HepG2 (cell line): Measurements from ENCODE around the gene SH2D3A. TPM values are rescaled to one million over a fixed set of nuclear protein-coding genes. Genes with fewer than 3 reads are reported as not detected.

ENCODE experiments used
- ASH2L ChIP-seq: fragments of 300-600, 200-600 bp; sonication (generic); IDR thresholded peaks from 2 replicates; pipeline ENCODE4 v1.7.0; 2017; ENCODE audit warnings: low read depth, mild to moderate bottlenecking, moderate library complexity, mixed read lengths, low read length; ENCODE audit not compliant: insufficient read length
- JUNB ChIP-seq: sonication (generic); formaldehyde crosslinking; IDR thresholded peaks from 2 replicates; pipeline ENCODE4 v1.8.0; 2022; ENCODE audit warnings: missing genetic modification reagents, mild to moderate bottlenecking, borderline replicate concordance
- NR1H2 ChIP-seq: sonication (generic); formaldehyde crosslinking; IDR thresholded peaks from 2 replicates; pipeline ENCODE4 v1.8.1; 2022; ENCODE audit warnings: low read depth, missing genetic modification reagents, borderline replicate concordance
- ONECUT2 ChIP-seq: sonication (generic); formaldehyde crosslinking; IDR thresholded peaks from 2 replicates; pipeline ENCODE4 v1.4.0; 2020; ENCODE audit warnings: missing genetic modification reagents
- PTBP1 ChIP-seq: fragments of 200-400 bp; formaldehyde crosslinking; IDR thresholded peaks from 2 replicates; pipeline ENCODE4 v1.6.1; 2018; ENCODE audit warnings: low read length, low read depth; ENCODE audit not compliant: poor library complexity, severe bottlenecking
- SMYD3 ChIP-seq: sonication (generic); formaldehyde crosslinking; IDR thresholded peaks from 2 replicates; pipeline ENCODE4 v1.8.1; 2023; ENCODE audit warnings: mild to moderate bottlenecking, missing genetic modification reagents
- WIZ ChIP-seq: sonication (generic); formaldehyde crosslinking; IDR thresholded peaks from 2 replicates; pipeline ENCODE4 v1.5.1; 2020; ENCODE audit warnings: mild to moderate bottlenecking, missing genetic modification reagents
- ZBTB20 ChIP-seq: sonication (generic); formaldehyde crosslinking; IDR thresholded peaks from 2 replicates; pipeline ENCODE4 v1.8.1; 2023; ENCODE audit warnings: missing genetic modification reagents, low read depth, mild to moderate bottlenecking, borderline replicate concordance
- ZBTB38 ChIP-seq: sonication (generic); formaldehyde crosslinking; IDR thresholded peaks from 2 replicates; pipeline ENCODE4 v1.5.1; 2020; ENCODE audit warnings: mild to moderate bottlenecking, missing genetic modification reagents
- ZBTB8A ChIP-seq: sonication (generic); formaldehyde crosslinking; IDR thresholded peaks from 2 replicates; pipeline ENCODE4 v1.4.0; 2020; ENCODE audit warnings: mild to moderate bottlenecking, low read depth, missing genetic modification reagents, borderline replicate concordance
- ZNF30 ChIP-seq: sonication (generic); formaldehyde crosslinking; IDR thresholded peaks from 2 replicates; pipeline ENCODE4 v1.5.0; 2020; ENCODE audit warnings: mild to moderate bottlenecking, missing genetic modification reagents
- ZNF331 ChIP-seq: sonication (generic); formaldehyde crosslinking; IDR thresholded peaks from 2 replicates; pipeline ENCODE4 v1.4.0; 2020; ENCODE audit warnings: missing genetic modification reagents
- ZNF451 ChIP-seq: sonication (generic); formaldehyde crosslinking; IDR thresholded peaks from 2 replicates; pipeline ENCODE4 v1.5.0; 2020; ENCODE audit warnings: mild to moderate bottlenecking, missing genetic modification reagents
- ZNF550 ChIP-seq: sonication (generic); formaldehyde crosslinking; IDR thresholded peaks from 2 replicates; pipeline ENCODE4 v1.4.0; 2020; ENCODE audit warnings: mild to moderate bottlenecking, missing genetic modification reagents, borderline replicate concordance
- ZSCAN21 ChIP-seq: sonication (generic); formaldehyde crosslinking; IDR thresholded peaks from 2 replicates; pipeline ENCODE4 v1.8.0; 2022; ENCODE audit warnings: mild to moderate bottlenecking, missing genetic modification reagents, moderate library complexity, borderline replicate concordance
- polyA plus RNA-seq, 8 experiments: library from polyadenylated mRNA; depleted of rRNA in 3 of 8; stranded (reverse) in 7 of 8; unstranded in 1 of 8; fragments of >200 nt; fragmentation: Illumina TruSeq in 4 of 8; extraction: Trizol in 4 of 8; gene quantifications; 2 replicates each; pipeline versions ENCODE4 v1.2.1 to v1.2.3, GENCODE V29; 2011 to 2016; ENCODE audit warnings: low read depth in 4 of 8, missing spikeins in 1 of 8, mixed read lengths in 1 of 8; ENCODE audit not compliant: insufficient read depth in 1 of 8
- total RNA-seq, 5 experiments: library from RNA; depleted of rRNA; stranded (reverse); fragments of >200 nt; fragmentation: Illumina TruSeq; extraction: Trizol; gene quantifications; 2 replicates each; pipeline ENCODE4 v1.2.3, GENCODE V29; 2016; ENCODE audit warnings: low read depth in 1 of 5
- TF ChIP-seq, protein P1 (sequence below): sonication (generic); formaldehyde crosslinking; IDR thresholded peaks from 2 replicates; pipeline ENCODE4 v1.8.1; 2023; ENCODE audit warnings: mild to moderate bottlenecking, inconsistent platforms, moderate library complexity, missing genetic modification reagents, borderline replicate concordance
- TF ChIP-seq, protein P2 (sequence below): sonication (generic); formaldehyde crosslinking; IDR thresholded peaks from 2 replicates; pipeline ENCODE4 v1.4.0; 2020; ENCODE audit warnings: missing genetic modification reagents
- TF ChIP-seq, protein P3 (sequence below): IDR thresholded peaks from 2 replicates; pipeline ENCODE4 v1.6.1; 2016; ENCODE audit warnings: low read depth, missing genetic modification reagents, missing compliant biosample characterization

Gene SH2D3A
- total and polyA plus RNA-seq, 2 of the 13 experiments (the other 11 are each of a cell fraction or from before 2014, with no cell fraction given): 1.0 to 2.2 TPM

DNA sequence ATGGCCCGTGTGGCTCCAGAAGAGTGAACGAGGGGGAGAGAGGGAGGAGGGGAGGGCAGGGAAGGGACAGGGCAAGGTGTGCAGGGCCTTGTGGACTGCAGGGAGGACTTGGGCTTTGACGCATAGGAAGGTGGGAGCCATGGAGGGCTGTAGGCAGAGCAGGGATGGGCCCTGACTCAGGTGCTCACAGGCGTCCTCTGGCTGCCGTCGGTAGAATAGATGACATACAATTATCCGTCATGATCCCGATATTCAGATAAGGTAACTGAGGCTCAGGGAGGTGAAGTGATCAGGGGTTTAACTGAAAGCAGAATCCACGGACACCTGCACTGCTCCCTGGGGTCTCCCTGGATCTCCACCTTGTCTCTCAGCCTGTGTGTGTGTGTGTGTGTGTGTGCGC, 50.2 kb downstream of the SH2D3A start (continued):
- TF ChIP-seq ZBTB8A (CRISPR knock-in tag) (no peak), ZNF451 (CRISPR knock-in tag) (no peak), PTBP1 (no peak), SMYD3 (CRISPR knock-in tag) (no peak), JUNB (CRISPR knock-in tag) (no peak), ZBTB38 (CRISPR knock-in tag) (peak; percentile 27; the same call in 1 of the 2 replicates), ZBTB20 (CRISPR knock-in tag) (no peak), ZNF550 (CRISPR knock-in tag) (no peak), ZNF331 (CRISPR knock-in tag) (no peak), WIZ (CRISPR knock-in tag) (no peak), ASH2L (no peak), ZSCAN21 (CRISPR knock-in tag) (no peak), ZNF30 (CRISPR knock-in tag) (no peak), NR1H2 (CRISPR knock-in tag) (no peak), ONECUT2 (CRISPR knock-in tag) (no peak)
- TF ChIP-seq, protein P1, sequence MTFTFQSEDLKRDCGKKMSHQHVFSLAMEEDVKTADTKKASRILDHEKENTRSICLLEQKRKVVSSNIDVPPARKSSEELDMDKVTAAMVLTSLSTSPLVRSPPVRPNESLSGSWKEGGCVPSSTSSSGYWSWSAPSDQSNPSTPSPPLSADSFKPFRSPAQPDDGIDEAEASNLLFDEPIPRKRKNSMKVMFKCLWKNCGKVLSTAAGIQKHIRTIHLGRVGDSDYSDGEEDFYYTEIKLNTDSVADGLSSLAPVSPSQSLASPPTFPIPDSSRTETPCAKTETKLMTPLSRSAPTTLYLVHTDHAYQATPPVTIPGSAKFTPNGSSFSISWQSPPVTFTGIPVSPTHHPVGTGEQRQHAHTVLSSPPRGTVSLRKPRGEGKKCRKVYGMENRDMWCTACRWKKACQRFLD (CRISPR knock-in tag): no peak
- TF ChIP-seq, protein P2, sequence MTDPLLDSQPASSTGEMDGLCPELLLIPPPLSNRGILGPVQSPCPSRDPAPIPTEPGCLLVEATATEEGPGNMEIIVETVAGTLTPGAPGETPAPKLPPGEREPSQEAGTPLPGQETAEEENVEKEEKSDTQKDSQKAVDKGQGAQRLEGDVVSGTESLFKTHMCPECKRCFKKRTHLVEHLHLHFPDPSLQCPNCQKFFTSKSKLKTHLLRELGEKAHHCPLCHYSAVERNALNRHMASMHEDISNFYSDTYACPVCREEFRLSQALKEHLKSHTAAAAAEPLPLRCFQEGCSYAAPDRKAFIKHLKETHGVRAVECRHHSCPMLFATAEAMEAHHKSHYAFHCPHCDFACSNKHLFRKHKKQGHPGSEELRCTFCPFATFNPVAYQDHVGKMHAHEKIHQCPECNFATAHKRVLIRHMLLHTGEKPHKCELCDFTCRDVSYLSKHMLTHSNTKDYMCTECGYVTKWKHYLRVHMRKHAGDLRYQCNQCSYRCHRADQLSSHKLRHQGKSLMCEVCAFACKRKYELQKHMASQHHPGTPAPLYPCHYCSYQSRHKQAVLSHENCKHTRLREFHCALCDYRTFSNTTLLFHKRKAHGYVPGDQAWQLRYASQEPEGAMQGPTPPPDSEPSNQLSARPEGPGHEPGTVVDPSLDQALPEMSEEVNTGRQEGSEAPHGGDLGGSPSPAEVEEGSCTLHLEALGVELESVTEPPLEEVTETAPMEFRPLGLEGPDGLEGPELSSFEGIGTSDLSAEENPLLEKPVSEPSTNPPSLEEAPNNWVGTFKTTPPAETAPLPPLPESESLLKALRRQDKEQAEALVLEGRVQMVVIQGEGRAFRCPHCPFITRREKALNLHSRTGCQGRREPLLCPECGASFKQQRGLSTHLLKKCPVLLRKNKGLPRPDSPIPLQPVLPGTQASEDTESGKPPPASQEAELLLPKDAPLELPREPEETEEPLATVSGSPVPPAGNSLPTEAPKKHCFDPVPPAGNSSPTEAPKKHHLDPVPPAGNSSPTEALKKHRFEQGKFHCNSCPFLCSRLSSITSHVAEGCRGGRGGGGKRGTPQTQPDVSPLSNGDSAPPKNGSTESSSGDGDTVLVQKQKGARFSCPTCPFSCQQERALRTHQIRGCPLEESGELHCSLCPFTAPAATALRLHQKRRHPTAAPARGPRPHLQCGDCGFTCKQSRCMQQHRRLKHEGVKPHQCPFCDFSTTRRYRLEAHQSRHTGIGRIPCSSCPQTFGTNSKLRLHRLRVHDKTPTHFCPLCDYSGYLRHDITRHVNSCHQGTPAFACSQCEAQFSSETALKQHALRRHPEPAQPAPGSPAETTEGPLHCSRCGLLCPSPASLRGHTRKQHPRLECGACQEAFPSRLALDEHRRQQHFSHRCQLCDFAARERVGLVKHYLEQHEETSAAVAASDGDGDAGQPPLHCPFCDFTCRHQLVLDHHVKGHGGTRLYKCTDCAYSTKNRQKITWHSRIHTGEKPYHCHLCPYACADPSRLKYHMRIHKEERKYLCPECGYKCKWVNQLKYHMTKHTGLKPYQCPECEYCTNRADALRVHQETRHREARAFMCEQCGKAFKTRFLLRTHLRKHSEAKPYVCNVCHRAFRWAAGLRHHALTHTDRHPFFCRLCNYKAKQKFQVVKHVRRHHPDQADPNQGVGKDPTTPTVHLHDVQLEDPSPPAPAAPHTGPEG (CRISPR knock-in tag): 0 out of 2 replicates have a peak, but pooled peaks have one; percentile 4
- TF ChIP-seq, protein P3, sequence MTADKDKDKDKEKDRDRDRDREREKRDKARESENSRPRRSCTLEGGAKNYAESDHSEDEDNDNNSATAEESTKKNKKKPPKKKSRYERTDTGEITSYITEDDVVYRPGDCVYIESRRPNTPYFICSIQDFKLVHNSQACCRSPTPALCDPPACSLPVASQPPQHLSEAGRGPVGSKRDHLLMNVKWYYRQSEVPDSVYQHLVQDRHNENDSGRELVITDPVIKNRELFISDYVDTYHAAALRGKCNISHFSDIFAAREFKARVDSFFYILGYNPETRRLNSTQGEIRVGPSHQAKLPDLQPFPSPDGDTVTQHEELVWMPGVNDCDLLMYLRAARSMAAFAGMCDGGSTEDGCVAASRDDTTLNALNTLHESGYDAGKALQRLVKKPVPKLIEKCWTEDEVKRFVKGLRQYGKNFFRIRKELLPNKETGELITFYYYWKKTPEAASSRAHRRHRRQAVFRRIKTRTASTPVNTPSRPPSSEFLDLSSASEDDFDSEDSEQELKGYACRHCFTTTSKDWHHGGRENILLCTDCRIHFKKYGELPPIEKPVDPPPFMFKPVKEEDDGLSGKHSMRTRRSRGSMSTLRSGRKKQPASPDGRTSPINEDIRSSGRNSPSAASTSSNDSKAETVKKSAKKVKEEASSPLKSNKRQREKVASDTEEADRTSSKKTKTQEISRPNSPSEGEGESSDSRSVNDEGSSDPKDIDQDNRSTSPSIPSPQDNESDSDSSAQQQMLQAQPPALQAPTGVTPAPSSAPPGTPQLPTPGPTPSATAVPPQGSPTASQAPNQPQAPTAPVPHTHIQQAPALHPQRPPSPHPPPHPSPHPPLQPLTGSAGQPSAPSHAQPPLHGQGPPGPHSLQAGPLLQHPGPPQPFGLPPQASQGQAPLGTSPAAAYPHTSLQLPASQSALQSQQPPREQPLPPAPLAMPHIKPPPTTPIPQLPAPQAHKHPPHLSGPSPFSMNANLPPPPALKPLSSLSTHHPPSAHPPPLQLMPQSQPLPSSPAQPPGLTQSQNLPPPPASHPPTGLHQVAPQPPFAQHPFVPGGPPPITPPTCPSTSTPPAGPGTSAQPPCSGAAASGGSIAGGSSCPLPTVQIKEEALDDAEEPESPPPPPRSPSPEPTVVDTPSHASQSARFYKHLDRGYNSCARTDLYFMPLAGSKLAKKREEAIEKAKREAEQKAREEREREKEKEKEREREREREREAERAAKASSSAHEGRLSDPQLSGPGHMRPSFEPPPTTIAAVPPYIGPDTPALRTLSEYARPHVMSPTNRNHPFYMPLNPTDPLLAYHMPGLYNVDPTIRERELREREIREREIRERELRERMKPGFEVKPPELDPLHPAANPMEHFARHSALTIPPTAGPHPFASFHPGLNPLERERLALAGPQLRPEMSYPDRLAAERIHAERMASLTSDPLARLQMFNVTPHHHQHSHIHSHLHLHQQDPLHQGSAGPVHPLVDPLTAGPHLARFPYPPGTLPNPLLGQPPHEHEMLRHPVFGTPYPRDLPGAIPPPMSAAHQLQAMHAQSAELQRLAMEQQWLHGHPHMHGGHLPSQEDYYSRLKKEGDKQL (CRISPR knock-in tag): no peak
